HepG2 (cell line): ENCODE measurements around the gene RNASE11. TPM values are rescaled to one million over a fixed set of nuclear protein-coding genes. Genes with fewer than 3 reads are reported as not detected.
A peak's percentile ranks its signal among the peaks of the same experiment; 100 is the strongest.

Experiments used
- ATM ChIP-seq: fragments of 450-650 bp; IDR thresholded peaks from 2 replicates; pipeline ENCODE4 v1.7.1; 2017; ENCODE audit warnings: mild to moderate bottlenecking, borderline replicate concordance
- FOXA1 ChIP-seq, 2 experiments: fragments of 450-650 bp in 1 of 2; sonication (generic) in 1 of 2; formaldehyde crosslinking in 1 of 2; IDR thresholded peaks; 2 replicates each; pipeline versions ENCODE4 v1.4.0 to v1.6.1; 2016 to 2020; ENCODE audit warnings: missing genetic modification reagents in 1 of 2
- GATA4 ChIP-seq: sonication (generic); IDR thresholded peaks from 2 replicates; pipeline ENCODE4 v1.6.1; 2016; ENCODE audit warnings: antibody characterized with exemption, low read depth, borderline replicate concordance
- IKZF1 ChIP-seq: fragments of 450-650 bp; IDR thresholded peaks from 2 replicates; pipeline ENCODE4 v1.7.1; 2016
- KAT2B ChIP-seq: fragments of 150-350 bp; IDR thresholded peaks from 2 replicates; pipeline ENCODE4 v1.6.1; 2014; ENCODE audit warnings: low read depth, low read length, borderline replicate concordance
- KDM3A ChIP-seq: IDR thresholded peaks from 2 replicates; pipeline ENCODE4 v1.6.1; 2018; ENCODE audit warnings: low read depth, missing compliant biosample characterization
- POLR2AphosphoS5 ChIP-seq: IDR thresholded peaks from 2 replicates; pipeline ENCODE4 v1.6.1; 2012; ENCODE audit warnings: low read depth, low read length
- SALL1 ChIP-seq: sonication (generic); formaldehyde crosslinking; IDR thresholded peaks from 2 replicates; pipeline ENCODE4 v1.8.0; 2022; ENCODE audit warnings: mild to moderate bottlenecking, missing genetic modification reagents
- SIN3A ChIP-seq: IDR thresholded peaks from 2 replicates; pipeline ENCODE4 v1.6.1; 2011; ENCODE audit warnings: low read depth, mild to moderate bottlenecking, control low read depth, low read length, borderline replicate concordance
- ZBTB2 ChIP-seq: sonication (generic); formaldehyde crosslinking; IDR thresholded peaks from 2 replicates; pipeline ENCODE4 v1.8.0; 2022; ENCODE audit warnings: low read depth, missing genetic modification reagents
- ZBTB38 ChIP-seq: sonication (generic); formaldehyde crosslinking; IDR thresholded peaks from 2 replicates; pipeline ENCODE4 v1.5.1; 2020; ENCODE audit warnings: mild to moderate bottlenecking, missing genetic modification reagents
- ZFP62 ChIP-seq: sonication (generic); formaldehyde crosslinking; IDR thresholded peaks from 2 replicates; pipeline ENCODE4 v1.4.0; 2020; ENCODE audit warnings: missing genetic modification reagents
- ZMYM3 ChIP-seq: sonication (generic); formaldehyde crosslinking; IDR thresholded peaks from 2 replicates; pipeline ENCODE4 v1.5.1; 2020; ENCODE audit warnings: mild to moderate bottlenecking, missing genetic modification reagents
- ZNF3 ChIP-seq: IDR thresholded peaks from 2 replicates; pipeline ENCODE4 v1.7.0; 2017; ENCODE audit warnings: inconsistent platforms
- ZNF441 ChIP-seq: sonication (generic); formaldehyde crosslinking; IDR thresholded peaks from 2 replicates; pipeline ENCODE4 v1.7.0; 2021; ENCODE audit warnings: missing genetic modification reagents, borderline replicate concordance
- ZNF687 ChIP-seq: sonication (generic); formaldehyde crosslinking; IDR thresholded peaks from 2 replicates; pipeline ENCODE4 v1.5.1; 2020; ENCODE audit warnings: mild to moderate bottlenecking, missing genetic modification reagents, moderate library complexity
- ZNF780A ChIP-seq: sonication (generic); formaldehyde crosslinking; IDR thresholded peaks from 2 replicates; pipeline ENCODE4 v1.8.0; 2022; ENCODE audit warnings: mild to moderate bottlenecking, missing genetic modification reagents, moderate library complexity
- ZNF792 ChIP-seq: IDR thresholded peaks from 2 replicates; pipeline ENCODE4 v1.6.1; 2016
- polyA plus RNA-seq, 8 experiments: library from polyadenylated mRNA; depleted of rRNA in 3 of 8; stranded (reverse) in 7 of 8; unstranded in 1 of 8; fragments of >200 nt; fragmentation: Illumina TruSeq in 4 of 8; extraction: Trizol in 4 of 8; gene quantifications; 2 replicates each; pipeline versions ENCODE4 v1.2.1 to v1.2.3, GENCODE V29; 2011 to 2016; ENCODE audit warnings: low read depth in 4 of 8, missing spikeins in 1 of 8, mixed read lengths in 1 of 8; ENCODE audit not compliant: insufficient read depth in 1 of 8
- total RNA-seq, 5 experiments: library from RNA; depleted of rRNA; stranded (reverse); fragments of >200 nt; fragmentation: Illumina TruSeq; extraction: Trizol; gene quantifications; 2 replicates each; pipeline ENCODE4 v1.2.3, GENCODE V29; 2016; ENCODE audit warnings: low read depth in 1 of 5
- TF ChIP-seq, protein P1 (sequence below): sonication (generic); formaldehyde crosslinking; IDR thresholded peaks from 2 replicates; pipeline ENCODE4 v1.5.0; 2020; ENCODE audit warnings: mild to moderate bottlenecking, missing genetic modification reagents, borderline replicate concordance

The RNASE11 gene
- total and polyA plus RNA-seq, 2 of the 13 experiments (the other 11 are each of a cell fraction or from before 2014, with no cell fraction given): not detected

GRCh38 chr14:20617138-20618003 lies 29.6 kb upstream of the RNASE11 start (continued):
- TF ChIP-seq GATA4 (no peak), SALL1 (0 out of 2 replicates have a peak, but pooled peaks have one; percentile 33), IKZF1 (no peak), ATM (no peak), ZBTB2 (CRISPR knock-in tag) (no peak), KDM3A (no peak), ZFP62 (CRISPR knock-in tag) (no peak), FOXA1 (IDR thresholded peaks at IDR 0.05) (no peak), FOXA1 (CRISPR knock-in tag; IDR thresholded peaks at IDR 0.05) (no peak), ZNF792 (peak; percentile 96), ZNF687 (CRISPR knock-in tag) (peak; percentile 29; the same call in 1 of the 2 replicates), ZNF441 (CRISPR knock-in tag) (peak; percentile 95), ZBTB38 (0 out of 2 replicates have a peak, but pooled peaks have one; percentile 23), SIN3A (no peak), ZMYM3 (CRISPR knock-in tag) (0 out of 2 replicates have a peak, but pooled peaks have one; percentile 30), ZNF780A (CRISPR knock-in tag) (no peak), ZNF3 (CRISPR knock-in tag) (no peak), KAT2B (no peak), POLR2AphosphoS5 (no peak)
- TF ChIP-seq, protein P1, sequence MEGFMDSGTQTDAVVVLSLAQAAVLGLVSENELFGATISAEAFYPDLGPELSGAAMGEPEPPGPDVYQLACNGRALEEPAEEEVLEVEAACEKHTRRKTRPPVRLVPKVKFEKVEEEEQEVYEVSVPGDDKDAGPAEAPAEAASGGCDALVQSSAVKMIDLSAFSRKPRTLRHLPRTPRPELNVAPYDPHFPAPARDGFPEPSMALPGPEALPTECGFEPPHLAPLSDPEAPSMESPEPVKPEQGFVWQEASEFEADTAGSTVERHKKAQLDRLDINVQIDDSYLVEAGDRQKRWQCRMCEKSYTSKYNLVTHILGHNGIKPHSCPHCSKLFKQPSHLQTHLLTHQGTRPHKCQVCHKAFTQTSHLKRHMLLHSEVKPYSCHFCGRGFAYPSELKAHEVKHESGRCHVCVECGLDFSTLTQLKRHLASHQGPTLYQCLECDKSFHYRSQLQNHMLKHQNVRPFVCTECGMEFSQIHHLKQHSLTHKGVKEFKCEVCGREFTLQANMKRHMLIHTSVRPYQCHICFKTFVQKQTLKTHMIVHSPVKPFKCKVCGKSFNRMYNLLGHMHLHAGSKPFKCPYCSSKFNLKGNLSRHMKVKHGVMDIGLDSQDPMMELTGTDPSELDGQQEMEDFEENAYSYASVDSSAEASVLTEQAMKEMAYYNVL (CRISPR knock-in tag): 0 out of 2 replicates have a peak, but pooled peaks have one; percentile 62
